ENCODE results near the gene HACD2. TPM values are rescaled to one million over a fixed set of nuclear protein-coding genes. Genes with fewer than 3 reads are reported as not detected.

HACD2 gene
- total and polyA plus RNA-seq, 2 donors from 2014 or later = 13.1 to 25.4 TPM

DNA sequence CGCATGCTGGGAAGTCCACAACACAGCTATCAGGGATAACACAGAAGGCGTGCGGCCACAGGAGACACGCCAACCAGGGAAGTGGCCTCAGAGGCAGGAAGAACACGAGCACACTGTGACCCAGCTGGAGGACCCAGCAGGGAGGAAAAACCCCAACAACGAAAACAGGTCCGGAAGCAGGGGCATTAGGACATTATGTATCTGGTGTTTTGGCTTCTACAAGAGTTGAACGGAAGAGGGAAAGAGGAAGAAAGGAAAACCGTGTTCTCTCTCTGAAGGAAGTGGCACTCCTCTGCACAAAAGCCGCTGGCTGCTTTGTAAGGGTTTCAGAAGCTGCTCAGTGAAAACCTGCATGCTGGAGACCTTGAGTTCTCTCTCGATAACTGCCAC lies 61.8 kb downstream of the HACD2 start:
- Histone ChIP-seq H3K4me1 (ENCODE audit: control insufficient read depth in 2 of 3, insufficient read depth in 2 of 3, low read depth in 1 of 3, low read length in 3 of 3) (peaks cover 0 to 5% (median 0%) of the 10 kb centered on the region in 3 donors), H3K9ac (ENCODE audit: low read length in 3 of 3) (no peak overlapping the region), H3K4me3 (ENCODE audit: low read length in 3 of 3) (no peak overlapping the region), H3K36me3 (ENCODE audit: control insufficient read depth in 2 of 3, insufficient read depth in 3 of 3, low read length in 3 of 3) (peaks cover 0 to 4% (median 4%) of the 10 kb centered on the region in 3 donors), H3K9me3 (ENCODE audit: control insufficient read depth in 2 of 3, insufficient read depth in 1 of 3, low read length in 3 of 3) (no peaks in the 10 kb centered on the region), H3K27ac (ENCODE audit: low read depth in 2 of 2, low read length in 2 of 2) (no peak overlapping the region), H3K27me3 (ENCODE audit: control insufficient read depth, insufficient read depth, low read length) (no peaks in the 10 kb centered on the region)
- intact Hi-C loops (cut with DNase I) = no loop called here
- TF ChIP-seq CTCF (IDR thresholded peaks at IDR 0.05; ENCODE audit: borderline replicate concordance, extremely low read depth, insufficient read depth) = no peak
- DNase-seq (no peak), FAIRE-seq (no peak)

DNA sequence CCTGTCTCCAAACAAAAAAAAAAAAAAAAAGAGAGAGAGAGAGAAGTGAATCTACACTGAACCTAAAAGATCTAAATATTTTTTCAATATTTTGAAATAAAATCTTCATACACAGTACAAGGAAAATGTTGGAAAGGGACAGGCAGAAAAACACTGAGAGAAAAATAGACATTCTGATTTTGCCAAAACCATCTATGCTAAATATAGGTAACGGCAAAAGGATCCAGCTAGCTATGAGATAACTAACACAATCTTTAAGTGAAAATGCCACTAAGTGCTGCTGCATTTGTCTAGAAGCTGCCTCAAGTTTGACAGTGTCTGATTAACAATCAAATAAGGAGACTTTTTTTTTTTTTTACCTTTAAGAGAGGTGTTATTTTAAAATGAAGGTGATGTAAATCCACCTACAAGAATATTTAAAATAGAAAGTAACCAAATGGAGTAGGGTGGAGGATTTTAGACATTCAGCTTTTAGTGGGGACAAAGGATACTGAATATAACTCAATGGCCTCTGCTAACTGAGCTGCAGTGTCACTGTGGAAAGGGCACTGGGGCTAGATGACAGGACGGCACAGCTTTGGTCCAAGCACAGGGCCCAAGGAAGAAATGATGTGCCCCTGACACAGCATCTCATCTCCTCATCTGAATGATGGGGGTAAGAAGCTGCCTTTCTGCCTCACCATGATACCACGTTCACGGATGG lies 62.4 kb downstream of the HACD2 start:
- Histone ChIP-seq H3K27ac (ENCODE audit: low read depth in 2 of 2, low read length in 2 of 2) (no peak overlapping the region), H3K27me3 (ENCODE audit: control insufficient read depth, insufficient read depth, low read length) (no peaks in the 10 kb centered on the region), H3K36me3 (ENCODE audit: control insufficient read depth in 2 of 3, insufficient read depth in 3 of 3, low read length in 3 of 3) (peaks cover 0 to 2% (median 2%) of the 10 kb centered on the region in 3 donors), H3K4me3 (ENCODE audit: low read length in 3 of 3) (no peak overlapping the region), H3K9me3 (ENCODE audit: control insufficient read depth in 2 of 3, insufficient read depth in 1 of 3, low read length in 3 of 3) (no peaks in the 10 kb centered on the region), H3K4me1 (ENCODE audit: control insufficient read depth in 2 of 3, insufficient read depth in 2 of 3, low read depth in 1 of 3, low read length in 3 of 3) (peaks cover 0 to 5% (median 0%) of the 10 kb centered on the region in 3 donors), H3K9ac (ENCODE audit: low read length in 3 of 3) (no peak overlapping the region)
- no peak for TF ChIP-seq CTCF (IDR thresholded peaks at IDR 0.05; ENCODE audit: borderline replicate concordance, extremely low read depth, insufficient read depth)
- intact Hi-C loops (cut with DNase I) = no loop called here
- DNase-seq (no peak), FAIRE-seq (no peak)

DNA sequence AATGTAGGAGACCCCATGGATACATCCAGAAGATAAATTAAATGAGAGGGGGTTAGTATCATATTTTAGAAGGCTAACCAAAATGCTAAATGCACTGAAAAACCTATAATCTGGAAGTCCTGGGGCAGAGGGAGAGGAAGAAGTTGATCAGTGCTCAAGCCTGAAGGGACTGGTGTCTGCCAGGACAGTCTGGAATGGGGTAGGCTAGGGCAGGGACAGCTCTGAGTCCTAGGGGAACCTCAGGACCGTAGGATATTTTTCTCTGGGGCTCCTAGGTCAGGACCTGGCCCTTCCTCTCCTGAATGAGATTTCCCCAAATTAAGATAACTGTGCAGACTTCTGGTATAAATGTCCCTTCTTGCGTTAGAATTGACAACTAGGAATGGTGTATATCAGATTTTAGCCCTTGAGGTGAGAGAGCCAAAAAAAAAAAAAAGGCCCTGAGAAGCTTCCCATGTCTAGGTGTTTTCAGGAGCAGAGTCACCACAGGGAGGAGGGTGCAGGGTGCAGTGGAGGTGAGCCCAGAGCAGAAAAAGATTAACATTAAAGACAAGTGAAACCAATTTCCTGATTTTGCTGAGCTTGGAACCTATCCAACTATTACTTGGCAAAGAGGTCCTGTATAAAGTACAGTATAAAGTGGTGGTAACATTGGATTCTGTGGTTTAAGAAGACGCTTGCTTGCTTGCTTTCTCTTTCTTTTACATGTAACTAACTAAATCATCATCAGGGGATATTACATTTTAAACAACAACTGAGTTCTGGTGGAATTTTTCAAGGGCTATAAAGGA lies 63.5 kb downstream of the HACD2 start:
- H3K9me3 ChIP-seq (ENCODE audit: control insufficient read depth in 2 of 3, insufficient read depth in 1 of 3, low read length in 3 of 3) = no peaks in the 10 kb centered on the region
- H3K27ac ChIP-seq (ENCODE audit: low read depth in 2 of 2, low read length in 2 of 2) = no peak overlapping the region
- no peak for TF ChIP-seq CTCF (IDR thresholded peaks at IDR 0.05; ENCODE audit: borderline replicate concordance, extremely low read depth, insufficient read depth)
- no peaks in the 10 kb centered on the region for H3K27me3 ChIP-seq (ENCODE audit: control insufficient read depth, insufficient read depth, low read length)
- peaks cover 0 to 5% (median 0%) of the 10 kb centered on the region in 3 donors for H3K4me1 ChIP-seq (ENCODE audit: control insufficient read depth in 2 of 3, insufficient read depth in 2 of 3, low read depth in 1 of 3, low read length in 3 of 3)
- no peak overlapping the region for H3K4me3 ChIP-seq (ENCODE audit: low read length in 3 of 3)
- H3K9ac ChIP-seq (ENCODE audit: low read length in 3 of 3) = no peak overlapping the region
- intact Hi-C loops (cut with DNase I) = no loop called here
- FAIRE-seq (no peak), DNase-seq (peak in 2 of 5 donors; percentile 21 to 27)
- peaks cover 0 to 6% (median 0%) of the 10 kb centered on the region in 3 donors for H3K36me3 ChIP-seq (ENCODE audit: control insufficient read depth in 2 of 3, insufficient read depth in 3 of 3, low read length in 3 of 3)

Measured in kidney (tissue), 14 donors.